HEK293 (cell line): Measurements from ENCODE around the gene DIP2C.

ENCODE experiments used
- CTCF ChIA-PET: fragments of 350-600 bp; formaldehyde crosslinking; extraction: SDS; loops from one replicate; lab custom pipeline; 2021; ENCODE audit warnings: antibody characterized with exemption; lab: Yijun Ruan, JAX
- POLR2A ChIA-PET: fragments of 300-600 bp; formaldehyde crosslinking; extraction: SDS; loops from one replicate; lab custom pipeline; 2020; ENCODE audit warnings: antibody characterized with exemption, inconsistent platforms; lab: Yijun Ruan, JAX
- H3K27ac ChIP-seq: fragments of 200-500 bp; sonication (Bioruptor generic); 2 replicates; pipeline ENCODE4 v1.5.1; 2014; ENCODE audit warnings: low read depth, low read length, control low read depth, inconsistent platforms; ENCODE audit errors: extremely low read depth
- H3K36me3 ChIP-seq, 2 experiments: fragments of 200-500 bp in 1 of 2; sonication (Bioruptor generic) in 1 of 2; 1 replicate in 1 of 2; 2 replicates in 1 of 2; pipeline ENCODE4 v1.5.1; 2014 to 2017; ENCODE audit warnings: inconsistent platforms in 2 of 2, low read length in 2 of 2; ENCODE audit not compliant: control insufficient read depth in 2 of 2, insufficient read depth in 1 of 2
- H3K4me1 ChIP-seq: fragments of 200-500 bp; sonication (Bioruptor generic); 2 replicates; pipeline ENCODE4 v1.5.1; 2014; ENCODE audit warnings: mild to moderate bottlenecking, low read length, inconsistent platforms; ENCODE audit not compliant: control insufficient read depth, insufficient read depth
- H3K4me3 ChIP-seq: 2 replicates; pipeline ENCODE4 v1.5.1; 2011; ENCODE audit warnings: low read depth, mild to moderate bottlenecking, control low read depth, low read length, moderate library complexity
- H3K9me3 ChIP-seq: fragments of 200-500 bp; sonication (Bioruptor generic); 2 replicates; pipeline ENCODE4 v1.5.1; 2014; ENCODE audit warnings: low read depth, low read length, inconsistent platforms; ENCODE audit not compliant: control insufficient read depth, insufficient read depth
- BCL11B ChIP-seq: fragments of 450-650 bp; formaldehyde crosslinking; IDR thresholded peaks from 2 replicates; pipeline ENCODE4 v1.5.1; 2016; ENCODE audit warnings: low read depth, missing biosample characterization, missing genetic modification characterization
- EGR2 ChIP-seq: fragments of 450-650 bp; formaldehyde crosslinking; IDR thresholded peaks from 2 replicates; pipeline ENCODE4 v1.5.1; 2016; ENCODE audit warnings: low read depth, missing biosample characterization, missing genetic modification characterization
- GLIS2 ChIP-seq: fragments of 450-650 bp; formaldehyde crosslinking; IDR thresholded peaks from 2 replicates; pipeline ENCODE4 v1.5.1; 2016; ENCODE audit warnings: missing biosample characterization, missing genetic modification characterization
- HOXC10 ChIP-seq: sonication (generic); formaldehyde crosslinking; IDR thresholded peaks from 2 replicates; pipeline ENCODE4 v1.8.1; 2023; ENCODE audit warnings: mild to moderate bottlenecking, missing genetic modification reagents
- MZF1 ChIP-seq: fragments of 450-650 bp; formaldehyde crosslinking; IDR thresholded peaks from 2 replicates; pipeline ENCODE4 v1.5.1; 2017; ENCODE audit warnings: missing biosample characterization, missing genetic modification characterization, borderline replicate concordance
- PRDM10 ChIP-seq: fragments of 450-650 bp; formaldehyde crosslinking; IDR thresholded peaks from 2 replicates; pipeline ENCODE4 v1.5.1; 2016; ENCODE audit warnings: missing biosample characterization, missing genetic modification characterization
- SALL2 ChIP-seq: fragments of 450-650 bp; formaldehyde crosslinking; IDR thresholded peaks from 2 replicates; pipeline ENCODE4 v1.5.0; 2017; ENCODE audit warnings: missing biosample characterization, mild to moderate bottlenecking, missing genetic modification characterization, borderline replicate concordance
- YY1 ChIP-seq: fragments of 450-650 bp; formaldehyde crosslinking; IDR thresholded peaks from 2 replicates; pipeline ENCODE4 v1.5.1; 2018; ENCODE audit warnings: missing biosample characterization, missing genetic modification characterization
- ZEB2 ChIP-seq: fragments of 450-650 bp; formaldehyde crosslinking; IDR thresholded peaks from 2 replicates; pipeline ENCODE4 v1.5.1; 2016; ENCODE audit warnings: missing biosample characterization, missing genetic modification characterization
- ZFHX2 ChIP-seq: fragments of 450-650 bp; formaldehyde crosslinking; conservative IDR thresholded peaks from 2 replicates; pipeline ENCODE4 v1.5.1; 2016; ENCODE audit warnings: missing biosample characterization, missing genetic modification characterization
- ZFP37 ChIP-seq: fragments of 450-650 bp; formaldehyde crosslinking; IDR thresholded peaks from 2 replicates; pipeline ENCODE4 v1.5.1; 2016; ENCODE audit warnings: missing biosample characterization, missing genetic modification characterization
- ZFP69B ChIP-seq: fragments of 450-650 bp; formaldehyde crosslinking; IDR thresholded peaks from 2 replicates; pipeline ENCODE4 v1.5.1; 2016; ENCODE audit warnings: missing biosample characterization, missing genetic modification characterization
- ZNF140 ChIP-seq: fragments of 450-650 bp; formaldehyde crosslinking; IDR thresholded peaks from 2 replicates; pipeline ENCODE4 v1.5.1; 2016; ENCODE audit warnings: missing biosample characterization, missing genetic modification characterization
- ZNF146 ChIP-seq: fragments of 450-650 bp; formaldehyde crosslinking; IDR thresholded peaks from 2 replicates; pipeline ENCODE4 v1.5.1; 2016; ENCODE audit warnings: missing biosample characterization, missing genetic modification characterization
- ZNF184 ChIP-seq: fragments of 450-650 bp; IDR thresholded peaks from 2 replicates; pipeline ENCODE4 v1.5.1; 2018; ENCODE audit warnings: missing biosample characterization, mild to moderate bottlenecking, missing genetic modification characterization
- ZNF248 ChIP-seq: fragments of 450-650 bp; formaldehyde crosslinking; IDR thresholded peaks from 2 replicates; pipeline ENCODE4 v1.5.1; 2017; ENCODE audit warnings: missing biosample characterization, missing genetic modification characterization
- ZNF404 ChIP-seq: fragments of 450-650 bp; formaldehyde crosslinking; IDR thresholded peaks from 2 replicates; pipeline ENCODE4 v1.5.1; 2017; ENCODE audit warnings: missing biosample characterization, missing genetic modification characterization
- ZNF416 ChIP-seq: fragments of 450-650 bp; formaldehyde crosslinking; IDR thresholded peaks from 2 replicates; pipeline ENCODE4 v1.5.1; 2016; ENCODE audit warnings: missing biosample characterization, missing genetic modification characterization
- ZNF501 ChIP-seq: fragments of 450-650 bp; formaldehyde crosslinking; IDR thresholded peaks from 2 replicates; pipeline ENCODE4 v1.5.1; 2016; ENCODE audit warnings: missing biosample characterization, missing genetic modification characterization
- ZNF610 ChIP-seq: fragments of 450-650 bp; formaldehyde crosslinking; IDR thresholded peaks from 2 replicates; pipeline ENCODE4 v1.5.1; 2016; ENCODE audit warnings: missing biosample characterization, missing genetic modification characterization, borderline replicate concordance
- ZNF624 ChIP-seq: fragments of 450-650 bp; formaldehyde crosslinking; IDR thresholded peaks from 2 replicates; pipeline ENCODE4 v1.5.1; 2017; ENCODE audit warnings: missing biosample characterization, missing genetic modification characterization
- ZSCAN23 ChIP-seq: fragments of 450-650 bp; formaldehyde crosslinking; IDR thresholded peaks from 2 replicates; pipeline ENCODE4 v1.5.1; 2016; ENCODE audit warnings: missing biosample characterization, missing genetic modification characterization
- TF ChIP-seq, protein P1 (sequence below): fragments of 450-650 bp; formaldehyde crosslinking; IDR thresholded peaks from 2 replicates; pipeline ENCODE4 v1.5.1; 2017; ENCODE audit warnings: missing biosample characterization, missing genetic modification characterization

The DIP2C gene

GRCh38 chr10:547591-548081, 141.8 kb downstream of the DIP2C start (continued):
- TF ChIP-seq ZNF624 (tag by site-specific recombination): no peak
- TF ChIP-seq PRDM10 (tag by site-specific recombination): 0 out of 2 replicates have a peak, but pooled peaks have one; percentile 16

- peak; percentile 58 for TF ChIP-seq EGR2
- TF ChIP-seq ZFHX2 (tag by site-specific recombination): peak; percentile 68
- no peak for TF ChIP-seq YY1 (tag by site-specific recombination)
- Histone ChIP-seq H3K36me3 (no peaks in the 10 kb centered on the region), H3K9me3 (no peaks in the 10 kb centered on the region), H3K27ac (no peak overlapping the region), H3K4me3 (no peak overlapping the region), H3K4me1 (peaks cover 8% of the 10 kb centered on the region)
- ChIA-PET CTCF (no interaction called here), POLR2A (no interaction called here)
Observed at GRCh38 chr10:546971-547590, 142.4 kb downstream of the DIP2C start.

GRCh38 chr10:546451-546850, 143.0 kb downstream of the DIP2C start:
- H3K4me1 ChIP-seq: peaks cover 13% of the 10 kb centered on the region
- ChIA-PET CTCF (no interaction called here), POLR2A (no interaction called here)
- H3K27ac ChIP-seq: no peak overlapping the region
- H3K9me3 ChIP-seq: no peaks in the 10 kb centered on the region
- TF ChIP-seq ZNF610 (tag by site-specific recombination): no peak
- TF ChIP-seq ZFP69B (tag by site-specific recombination): no peak
- TF ChIP-seq HOXC10 (CRISPR knock-in tag): no peak
- TF ChIP-seq SALL2 (tag by site-specific recombination): no peak
- no peak for TF ChIP-seq ZEB2 (tag by site-specific recombination)
- TF ChIP-seq, protein P1, sequence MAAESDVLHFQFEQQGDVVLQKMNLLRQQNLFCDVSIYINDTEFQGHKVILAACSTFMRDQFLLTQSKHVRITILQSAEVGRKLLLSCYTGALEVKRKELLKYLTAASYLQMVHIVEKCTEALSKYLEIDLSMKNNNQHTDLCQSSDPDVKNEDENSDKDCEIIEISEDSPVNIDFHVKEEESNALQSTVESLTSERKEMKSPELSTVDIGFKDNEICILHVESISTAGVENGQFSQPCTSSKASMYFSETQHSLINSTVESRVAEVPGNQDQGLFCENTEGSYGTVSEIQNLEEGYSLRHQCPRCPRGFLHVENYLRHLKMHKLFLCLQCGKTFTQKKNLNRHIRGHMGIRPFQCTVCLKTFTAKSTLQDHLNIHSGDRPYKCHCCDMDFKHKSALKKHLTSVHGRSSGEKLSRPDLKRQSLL (tag by site-specific recombination): no peak
- H3K36me3 ChIP-seq: no peaks in the 10 kb centered on the region
- no peak overlapping the region for H3K4me3 ChIP-seq

DNA sequence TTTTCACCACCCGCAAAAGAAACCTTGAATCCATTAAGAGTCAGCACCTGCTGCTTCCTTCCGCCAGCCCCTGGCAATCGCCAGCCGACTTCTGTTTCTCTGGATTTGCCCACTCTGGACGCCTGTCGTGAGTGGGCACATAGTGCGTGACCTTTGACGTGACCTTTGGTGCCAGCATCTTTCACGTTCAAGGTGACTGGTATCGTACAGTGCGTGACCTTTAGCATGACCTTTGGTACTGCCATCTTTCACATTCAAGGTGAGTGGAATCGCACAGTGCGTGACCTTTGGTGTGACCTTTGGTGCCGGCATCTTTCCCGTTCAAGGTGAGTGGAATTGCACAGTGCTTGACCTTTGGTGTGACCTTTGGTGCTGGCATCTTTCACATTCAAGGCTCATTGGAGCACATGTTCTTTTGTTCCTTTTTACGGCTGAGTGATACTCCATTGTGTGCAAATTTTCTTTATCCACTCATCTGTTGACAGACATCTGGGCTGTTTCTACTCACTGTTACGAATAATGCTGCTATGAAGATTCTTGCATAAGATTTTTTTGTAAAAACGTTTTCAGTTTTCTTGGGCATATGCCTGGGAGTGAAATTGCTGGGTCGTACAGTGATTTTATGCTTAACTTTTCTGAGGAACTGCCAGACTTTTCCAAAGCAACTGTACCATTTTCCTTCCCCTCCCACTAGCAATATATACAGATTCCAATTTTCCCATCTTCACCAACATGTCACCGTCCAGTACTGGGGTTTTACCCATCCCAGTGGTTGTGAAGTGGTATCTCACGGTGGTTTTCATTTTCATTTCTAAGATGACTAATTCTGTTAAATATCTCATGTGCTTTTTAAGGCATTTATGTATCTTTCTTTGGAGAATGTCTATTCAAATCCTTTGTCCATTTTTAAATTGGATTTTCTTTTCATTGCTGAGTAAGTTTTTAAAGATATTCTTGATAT, 145.3 kb downstream of the DIP2C start:
- TF ChIP-seq GLIS2 (tag by site-specific recombination): no peak
- TF ChIP-seq ZSCAN23 (tag by site-specific recombination): no peak
- no peak for TF ChIP-seq ZNF184 (tag by site-specific recombination)
- TF ChIP-seq ZFP37 (tag by site-specific recombination): no peak
- TF ChIP-seq ZNF501 (tag by site-specific recombination): no peak
- no peak for TF ChIP-seq ZNF416 (tag by site-specific recombination)
- no peak for TF ChIP-seq MZF1 (tag by site-specific recombination)
- TF ChIP-seq BCL11B (tag by site-specific recombination): 0 out of 2 replicates have a peak, but pooled peaks have one; percentile 42
- peak; percentile 22; the same call in 1 of the 2 replicates for TF ChIP-seq ZNF140 (tag by site-specific recombination)
- no peak for TF ChIP-seq ZNF404
- TF ChIP-seq ZNF146 (tag by site-specific recombination): peak; percentile 89
- no peak for TF ChIP-seq ZNF248 (tag by site-specific recombination)
- TF ChIP-seq, all 188 proteins: peak for 3
- POLR2A ChIA-PET: no interaction called here
- no peak overlapping the region for H3K27ac ChIP-seq
- H3K4me3 ChIP-seq: no peak overlapping the region
- CTCF ChIA-PET: interaction anchor here (0.6 kb wide), 1 partner anchor 364 kb away, joined by 3 read pairs; no protein-coding TSS in a partner anchor
- no peaks in the 10 kb centered on the region for H3K36me3 ChIP-seq
- H3K9me3 ChIP-seq: no peaks in the 10 kb centered on the region
- peaks cover 13% of the 10 kb centered on the region for H3K4me1 ChIP-seq
